T-cell (primary cell): ENCODE data around the gene DTNB. TPM values are rescaled to one million over a fixed set of nuclear protein-coding genes. Genes with fewer than 3 reads are reported as not detected.

ENCODE experiments used
- ATAC-seq, 4 experiments: fragments of 200-7000 bp in 3 of 4; fragments of 150-1000 bp in 1 of 4; cut with Tn5 transposase; replicated peaks in 1 of 4; 1 replicate in 3 of 4; 2 replicates in 1 of 4; pipeline ENCODE4 v1.10.0; 2021; ENCODE audit warnings: moderate library complexity in 3 of 4, mild to moderate bottlenecking in 2 of 4, moderate number of reproducible peaks in 1 of 4
- CTCF ChIA-PET, 2 donors: fragments of 300-600 bp; sonication (Branson Sonifier 250); formaldehyde crosslinking; loops; one replicate each; lab custom pipeline; 2022; ENCODE audit warnings: antibody characterized with exemption in 2 of 2; lab: Charles Lee
- POLR2A ChIA-PET, 2 donors: fragments of 300-600 bp; sonication (Branson Sonifier 250); formaldehyde crosslinking; loops; one replicate each; lab custom pipeline; 2022; ENCODE audit warnings: antibody characterized with exemption in 2 of 2; lab: Charles Lee
- DNase-seq, 35 experiments: peaks; one replicate each; pipeline versions ENCODE4 v3.0.0 to v3.0.0-alpha.2; 2013 to 2023
- H3K27ac ChIP-seq: one replicate; pipeline ENCODE4 v1.5.1; 2013; ENCODE audit warnings: low read length
- H3K27me3 ChIP-seq, 2 experiments: replicated peaks in 1 of 2; 1 replicate in 1 of 2; 2 replicates in 1 of 2; pipeline versions ENCODE4 v1.6.1 to v1.7.0; 2013; ENCODE audit warnings: low read length in 1 of 2, mixed read lengths in 1 of 2; ENCODE audit not compliant: control insufficient read depth in 2 of 2, insufficient read depth in 2 of 2; ENCODE audit errors: extremely low read depth in 1 of 2
- H3K36me3 ChIP-seq, 2 donors: 1 replicate in 1 of 2; 2 replicates in 1 of 2; pipeline versions ENCODE4 v1.6.1 to v1.7.0; 2013; ENCODE audit warnings: low read length in 1 of 2; ENCODE audit not compliant: control insufficient read depth in 2 of 2, insufficient read depth in 1 of 2; ENCODE audit errors: extremely low read depth in 1 of 2
- H3K4me1 ChIP-seq, 2 experiments: 1 replicate in 1 of 2; 2 replicates in 1 of 2; pipeline versions ENCODE4 v1.6.1 to v1.7.0; 2013; ENCODE audit warnings: low read length in 2 of 2, mixed read lengths in 1 of 2; ENCODE audit not compliant: insufficient read depth in 2 of 2, control insufficient read depth in 1 of 2; ENCODE audit errors: extremely low read depth in 1 of 2
- H3K4me3 ChIP-seq, 2 donors: 1 replicate in 1 of 2; 2 replicates in 1 of 2; pipeline versions ENCODE4 v1.5.1 to v1.7.0; 2013; ENCODE audit warnings: mild to moderate bottlenecking in 2 of 2, low read length in 1 of 2, moderate library complexity in 1 of 2; ENCODE audit not compliant: control insufficient read depth in 1 of 2; ENCODE audit errors: extremely low read depth in 1 of 2
- H3K9me3 ChIP-seq: 2 replicates; pipeline ENCODE4 v1.7.0; 2013
- H3K27ac Mint-ChIP-seq, 2 donors: one replicate each; pipeline ENCODE4 v1.8.0; 2020 to 2021; ENCODE audit warnings: mild to moderate bottlenecking in 2 of 2, mixed read lengths in 2 of 2
- H3K27me3 Mint-ChIP-seq, 2 donors: one replicate each; pipeline ENCODE4 v1.8.0; 2021 to 2022; ENCODE audit warnings: mixed read lengths in 2 of 2
- H3K36me3 Mint-ChIP-seq: one replicate; pipeline ENCODE4 v1.8.0; 2021; ENCODE audit warnings: mixed read lengths
- H3K4me1 Mint-ChIP-seq, 3 donors: one replicate each; pipeline ENCODE4 v1.8.0; 2020 to 2022; ENCODE audit warnings: mixed read lengths in 3 of 3, mild to moderate bottlenecking in 1 of 3
- H3K4me3 Mint-ChIP-seq, 3 donors: one replicate each; pipeline ENCODE4 v1.8.0; 2020 to 2022; ENCODE audit warnings: mild to moderate bottlenecking in 3 of 3, mixed read lengths in 3 of 3, moderate library complexity in 3 of 3
- H3K9me3 Mint-ChIP-seq, 3 donors: one replicate each; pipeline ENCODE4 v1.8.0; 2020 to 2022; ENCODE audit warnings: mixed read lengths in 3 of 3
- WGBS: methylation state at CpG from one replicate; pipeline ENCODE4 v1.1.5; 2013; ENCODE audit warnings: missing lambda C conversion rate; ENCODE audit not compliant: insufficient coverage; 5-methylcytosine and 5-hydroxymethylcytosine counted together
- total RNA-seq, 35 experiments: library from RNA in 6 of 35; stranded (reverse) in 6 of 35; fragments of 120-200 nt in 1 of 35; gene quantifications; one replicate each; pipeline versions ENCODE4 v1.2.1 to v1.2.4 and lab custom pipeline; 2013 to 2026

DTNB gene
- total RNA-seq, 5 donors from 2014 or later (not counting 1 experiment from before 2014, with no cell fraction given), result 33.4 to 45.7 (median 39.6) TPM

DNA sequence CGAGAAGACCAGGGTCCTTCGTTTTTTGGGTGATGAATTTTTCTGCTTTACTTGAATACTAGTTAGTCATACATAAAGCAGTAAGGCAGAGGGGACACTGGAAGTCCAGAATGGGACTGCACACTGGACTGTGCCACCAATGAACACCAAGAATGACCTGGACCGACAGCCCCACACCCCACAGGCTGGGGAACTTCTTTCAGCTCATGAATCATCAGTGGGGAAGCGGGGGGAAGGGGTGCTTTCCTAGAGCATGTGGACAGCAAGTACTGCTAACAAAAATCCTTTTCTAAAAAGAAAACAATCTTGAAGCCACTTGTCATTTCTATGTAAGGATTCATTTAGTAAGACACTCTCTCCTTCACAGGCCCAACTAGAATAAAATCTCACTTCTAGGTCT is 86.0 kb downstream of the DTNB start:
- Histone ChIP-seq H3K4me3 (no peak overlapping the region), H3K4me1 (peaks cover 0 to 8% of the 10 kb centered on the region in 2 experiments), H3K36me3 (no peaks in the 10 kb centered on the region), H3K27ac (no peak overlapping the region), H3K9me3 (no peaks in the 10 kb centered on the region), H3K27me3 (no peaks in the 10 kb centered on the region)
- Mint-ChIP-seq H3K9me3 (no peaks in the 10 kb centered on the region), H3K4me1 (peaks cover 8 to 12% (median 8%) of the 10 kb centered on the region in 3 donors), H3K27ac (no peak overlapping the region), H3K4me3 (no peak overlapping the region), H3K27me3 (no peaks in the 10 kb centered on the region), H3K36me3 (peaks cover 3% of the 10 kb centered on the region)
- CTCF ChIA-PET, result interaction anchor here in 1 of 2 donors (0.6 kb wide), 1 partner anchor 41 kb away, joined by 4 read pairs; no protein-coding TSS in a partner anchor
- WGBS, result no CpG with 5 or more reads among the region's 4 CpGs
- DNase-seq, result no peak
- POLR2A ChIA-PET, result no interaction called here
- no peak for ATAC-seq

GRCh38 chr2:25586726-25587144 is 86.6 kb downstream of the DTNB start:
- ChIA-PET CTCF (interaction anchor here (0.6 to 0.7 kb wide), 2 partner anchors 20 to 1645 kb away, joined by 5 read pairs; no protein-coding TSS in a partner anchor), POLR2A (interaction anchor here in 1 of 2 donors (0.7 kb wide), 2 partner anchors 12 to 994 kb away, joined by 3 to 5 read pairs; no protein-coding TSS in a partner anchor)
- Histone ChIP-seq H3K4me3 (no peak overlapping the region), H3K9me3 (no peaks in the 10 kb centered on the region), H3K27me3 (no peaks in the 10 kb centered on the region), H3K27ac (no peak overlapping the region), H3K4me1 (peaks cover 0 to 5% of the 10 kb centered on the region in 2 experiments), H3K36me3 (no peaks in the 10 kb centered on the region)
- DNase-seq (no peak), ATAC-seq (no peak)
- H3K4me1 Mint-ChIP-seq, result peaks cover 2 to 6% (median 4%) of the 10 kb centered on the region in 3 donors
- H3K27ac Mint-ChIP-seq, result no peak overlapping the region
- WGBS, result 13% methylated on average over 1 of the region's 4 CpGs
- no peak overlapping the region for H3K4me3 Mint-ChIP-seq
- no peaks in the 10 kb centered on the region for H3K27me3 Mint-ChIP-seq
- H3K9me3 Mint-ChIP-seq, result no peaks in the 10 kb centered on the region
- peaks cover 3% of the 10 kb centered on the region for H3K36me3 Mint-ChIP-seq

GRCh38 chr2:25585189-25585588 is 88.2 kb downstream of the DTNB start:
- H3K4me3 ChIP-seq, result no peak overlapping the region
- Mint-ChIP-seq H3K36me3 (peaks cover 3% of the 10 kb centered on the region), H3K4me3 (no peak overlapping the region), H3K9me3 (no peaks in the 10 kb centered on the region), H3K4me1 (peaks cover 2 to 6% (median 4%) of the 10 kb centered on the region in 3 donors), H3K27ac (no peak overlapping the region), H3K27me3 (no peaks in the 10 kb centered on the region)
- H3K9me3 ChIP-seq, result no peaks in the 10 kb centered on the region
- no peaks in the 10 kb centered on the region for H3K4me1 ChIP-seq
- H3K27ac ChIP-seq, result no peak overlapping the region
- ChIA-PET CTCF (no interaction called here), POLR2A (no interaction called here)
- DNase-seq (no peak), ATAC-seq (no peak)
- H3K27me3 ChIP-seq, result no peaks in the 10 kb centered on the region
- no CpG with 5 or more reads among the region's 3 CpGs for WGBS
- no peaks in the 10 kb centered on the region for H3K36me3 ChIP-seq

GRCh38 chr2:25582077-25582830 is 91.1 kb downstream of the DTNB start:
- Histone ChIP-seq H3K27me3 (no peaks in the 10 kb centered on the region), H3K4me1 (no peaks in the 10 kb centered on the region), H3K27ac (no peak overlapping the region), H3K4me3 (no peak overlapping the region), H3K36me3 (no peaks in the 10 kb centered on the region), H3K9me3 (no peaks in the 10 kb centered on the region)
- Mint-ChIP-seq H3K36me3 (peaks cover 10% of the 10 kb centered on the region), H3K27me3 (no peaks in the 10 kb centered on the region), H3K27ac (no peak overlapping the region), H3K4me1 (peaks cover 2 to 6% (median 4%) of the 10 kb centered on the region in 3 donors), H3K9me3 (no peaks in the 10 kb centered on the region), H3K4me3 (no peak overlapping the region)
- ATAC-seq (no peak), DNase-seq (peak in 1 of 35 experiments; percentile 11)
- WGBS, result 100% methylated on average over 2 of the region's 10 CpGs
- ChIA-PET CTCF (no interaction called here), POLR2A (no interaction called here)

GRCh38 chr2:25576596-25576995 is 96.8 kb downstream of the DTNB start:
- Histone ChIP-seq H3K36me3 (peaks cover 0 to 4% of the 10 kb centered on the region in 2 donors), H3K9me3 (no peaks in the 10 kb centered on the region), H3K27me3 (no peaks in the 10 kb centered on the region), H3K4me1 (no peaks in the 10 kb centered on the region), H3K27ac (no peak overlapping the region), H3K4me3 (no peak overlapping the region)
- H3K27me3 Mint-ChIP-seq, result no peaks in the 10 kb centered on the region
- WGBS, result no CpG with 5 or more reads among the region's 7 CpGs
- H3K4me1 Mint-ChIP-seq, result no peaks in the 10 kb centered on the region
- H3K9me3 Mint-ChIP-seq, result no peaks in the 10 kb centered on the region
- no peak for ATAC-seq
- CTCF ChIA-PET, result interaction anchor here in 1 of 2 donors (0.7 kb wide), 1 partner anchor 234 kb away, joined by 8 read pairs; no protein-coding TSS in a partner anchor
- H3K4me3 Mint-ChIP-seq, result no peak overlapping the region
- H3K27ac Mint-ChIP-seq, result no peak overlapping the region
- H3K36me3 Mint-ChIP-seq, result peaks cover 33% of the 10 kb centered on the region
- POLR2A ChIA-PET, result no interaction called here
- no peak for DNase-seq

DNA sequence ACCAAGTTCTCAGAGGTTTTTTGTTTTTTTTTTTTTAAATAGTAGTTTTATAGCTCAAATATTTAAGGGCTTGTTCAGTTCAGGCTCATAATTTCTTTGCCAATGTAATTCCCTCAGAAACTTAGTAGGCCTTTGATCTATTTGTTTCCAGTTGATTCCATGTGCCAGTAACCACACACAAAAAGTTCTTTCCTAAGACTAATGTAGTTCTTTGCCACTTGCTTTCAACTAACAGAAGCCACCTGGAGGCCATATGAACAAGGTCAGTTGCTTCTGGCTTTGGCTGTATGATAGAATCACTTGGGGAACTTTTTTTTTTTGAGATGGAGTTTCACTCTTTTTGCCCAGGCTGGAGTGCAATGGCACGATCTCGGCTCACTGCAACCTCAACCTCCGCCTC is 100.7 kb downstream of the DTNB start:
- no peaks in the 10 kb centered on the region for H3K27me3 ChIP-seq
- Mint-ChIP-seq H3K27ac (no peak overlapping the region), H3K4me3 (no peak overlapping the region), H3K9me3 (no peaks in the 10 kb centered on the region), H3K27me3 (no peaks in the 10 kb centered on the region), H3K4me1 (no peaks in the 10 kb centered on the region), H3K36me3 (peaks cover 33% of the 10 kb centered on the region)
- DNase-seq (no peak), ATAC-seq (no peak)
- H3K9me3 ChIP-seq, result no peaks in the 10 kb centered on the region
- CTCF ChIA-PET, result interaction anchor here (0.6 to 0.7 kb wide), 3 partner anchors 73 to 1072 kb away, joined by 4 read pairs; no protein-coding TSS in a partner anchor
- H3K4me3 ChIP-seq, result no peak overlapping the region
- no peaks in the 10 kb centered on the region for H3K4me1 ChIP-seq
- H3K27ac ChIP-seq, result no peak overlapping the region
- WGBS, result no CpG with 5 or more reads among the region's 3 CpGs
- H3K36me3 ChIP-seq, result peaks cover 0 to 10% of the 10 kb centered on the region in 2 donors
- POLR2A ChIA-PET, result no interaction called here
